DOHH2 (cell line): ENCODE data around the gene DMAC2.

Experiments used
- H3F3A ChIP-seq: fragments of 200-600 bp; sonication (generic), shearing (Covaris generic); 2 replicates; pipeline ENCODE4 v1.6.0; 2016; ENCODE audit warnings: antibody characterized with exemption, mild to moderate bottlenecking; ENCODE audit not compliant: control insufficient read depth, insufficient read depth
- H3K27ac ChIP-seq: fragments of 200-600 bp; sonication (generic); 2 replicates; pipeline ENCODE4 v1.5.1; 2014; ENCODE audit warnings: low read depth, mild to moderate bottlenecking, low read length, moderate library complexity
- H3K27me3 ChIP-seq: fragments of 200-600 bp; sonication (generic); 2 replicates; pipeline ENCODE4 v1.6.1; 2014; ENCODE audit warnings: mild to moderate bottlenecking, low read length, mixed read lengths; ENCODE audit not compliant: control insufficient read depth
- H3K36me3 ChIP-seq: fragments of 200-600 bp; sonication (generic); 2 replicates; pipeline ENCODE4 v1.6.1; 2014; ENCODE audit warnings: mild to moderate bottlenecking, low read length, moderate library complexity, mixed read lengths; ENCODE audit not compliant: control insufficient read depth
- H3K4me1 ChIP-seq: fragments of 200-600 bp; sonication (generic); 2 replicates; pipeline ENCODE4 v1.6.1; 2014; ENCODE audit warnings: mild to moderate bottlenecking, low read length, mixed read lengths; ENCODE audit not compliant: control insufficient read depth
- H3K4me2 ChIP-seq: fragments of 200-600 bp; sonication (generic); 2 replicates; pipeline ENCODE4 v1.6.0; 2014; ENCODE audit warnings: mild to moderate bottlenecking, low read length, moderate library complexity
- H3K4me3 ChIP-seq: fragments of 200-600 bp; sonication (generic); 2 replicates; pipeline ENCODE4 v1.5.1; 2014; ENCODE audit warnings: mild to moderate bottlenecking, low read length, mixed read lengths
- H3K79me2 ChIP-seq: fragments of 200-600 bp; sonication (generic); 2 replicates; pipeline ENCODE4 v1.6.1; 2014; ENCODE audit warnings: mild to moderate bottlenecking, low read length, mixed read lengths; ENCODE audit not compliant: control insufficient read depth
- H3K9me2 ChIP-seq: fragments of 200-600 bp; sonication (generic); replicated peaks from 2 replicates; pipeline ENCODE4 v1.6.1; 2014; ENCODE audit warnings: mild to moderate bottlenecking, low read length, mixed read lengths; ENCODE audit not compliant: control insufficient read depth
- H3K9me3 ChIP-seq: fragments of 200-600 bp; sonication (generic); 2 replicates; pipeline ENCODE4 v1.6.1; 2014; ENCODE audit warnings: antibody characterized with exemption, low read length, mixed read lengths; ENCODE audit not compliant: control insufficient read depth, insufficient read depth
- H4K20me1 ChIP-seq: fragments of 200-600 bp; sonication (generic); 2 replicates; pipeline ENCODE4 v1.6.0; 2014; ENCODE audit warnings: low read depth, mild to moderate bottlenecking, antibody characterized with exemption, low read length, moderate library complexity; ENCODE audit not compliant: control insufficient read depth, insufficient read depth
- EZH2phosphoT487 ChIP-seq: fragments of 200-600 bp; sonication (generic); IDR thresholded peaks from 2 replicates; pipeline ENCODE4 v1.6.1; 2017; ENCODE audit warnings: borderline replicate concordance, mild to moderate bottlenecking, antibody characterized with exemption, low read length, moderate library complexity, mixed read lengths
- TF ChIP-seq, protein P1 (sequence below): fragments of 200-600 bp; sonication (generic); IDR thresholded peaks from one replicate; pipeline ENCODE4 v1.5.1; 2014; ENCODE audit warnings: antibody characterized with exemption, mild to moderate bottlenecking, low read depth, low read length; ENCODE audit not compliant: poor library complexity, severe bottlenecking

DMAC2 gene

DNA sequence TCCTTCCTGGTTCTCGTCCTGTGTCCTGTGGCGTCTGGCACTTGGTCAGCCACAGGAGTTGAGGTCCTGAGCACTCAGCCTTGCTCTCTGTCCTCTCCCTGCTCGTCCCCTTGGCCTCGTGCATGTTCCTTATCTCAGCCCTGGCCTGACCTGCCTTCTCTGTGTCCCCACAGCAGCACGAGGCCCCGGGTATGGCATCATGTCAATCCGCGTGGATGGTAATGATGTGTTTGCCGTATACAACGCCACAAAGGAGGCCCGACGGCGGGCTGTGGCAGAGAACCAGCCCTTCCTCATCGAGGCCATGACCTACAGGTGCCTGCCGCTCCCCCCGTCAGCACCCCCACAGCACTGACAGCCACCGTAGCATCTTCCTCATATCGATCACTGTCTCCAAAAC lies 17.3 kb downstream of the DMAC2 start:
- H4K20me1 ChIP-seq = no peaks in the 10 kb centered on the region
- H3K4me1 ChIP-seq = peaks cover 4% of the 10 kb centered on the region; the same call in 1 of the 2 replicates
- H3F3A ChIP-seq = no peaks in the 10 kb centered on the region
- no peaks in the 10 kb centered on the region for H3K79me2 ChIP-seq
- H3K36me3 ChIP-seq = peaks cover 13% of the 10 kb centered on the region; the same call in 1 of the 2 replicates
- no peak overlapping the region for H3K27ac ChIP-seq
- H3K9me2 ChIP-seq = no peaks in the 10 kb centered on the region
- H3K4me2 ChIP-seq = no peak overlapping the region
- H3K4me3 ChIP-seq = no peak overlapping the region
- no peaks in the 10 kb centered on the region for H3K27me3 ChIP-seq
- no peak for TF ChIP-seq EZH2phosphoT487
- TF ChIP-seq, protein P1, sequence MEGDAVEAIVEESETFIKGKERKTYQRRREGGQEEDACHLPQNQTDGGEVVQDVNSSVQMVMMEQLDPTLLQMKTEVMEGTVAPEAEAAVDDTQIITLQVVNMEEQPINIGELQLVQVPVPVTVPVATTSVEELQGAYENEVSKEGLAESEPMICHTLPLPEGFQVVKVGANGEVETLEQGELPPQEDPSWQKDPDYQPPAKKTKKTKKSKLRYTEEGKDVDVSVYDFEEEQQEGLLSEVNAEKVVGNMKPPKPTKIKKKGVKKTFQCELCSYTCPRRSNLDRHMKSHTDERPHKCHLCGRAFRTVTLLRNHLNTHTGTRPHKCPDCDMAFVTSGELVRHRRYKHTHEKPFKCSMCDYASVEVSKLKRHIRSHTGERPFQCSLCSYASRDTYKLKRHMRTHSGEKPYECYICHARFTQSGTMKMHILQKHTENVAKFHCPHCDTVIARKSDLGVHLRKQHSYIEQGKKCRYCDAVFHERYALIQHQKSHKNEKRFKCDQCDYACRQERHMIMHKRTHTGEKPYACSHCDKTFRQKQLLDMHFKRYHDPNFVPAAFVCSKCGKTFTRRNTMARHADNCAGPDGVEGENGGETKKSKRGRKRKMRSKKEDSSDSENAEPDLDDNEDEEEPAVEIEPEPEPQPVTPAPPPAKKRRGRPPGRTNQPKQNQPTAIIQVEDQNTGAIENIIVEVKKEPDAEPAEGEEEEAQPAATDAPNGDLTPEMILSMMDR = no peak
- no peaks in the 10 kb centered on the region for H3K9me3 ChIP-seq

DNA sequence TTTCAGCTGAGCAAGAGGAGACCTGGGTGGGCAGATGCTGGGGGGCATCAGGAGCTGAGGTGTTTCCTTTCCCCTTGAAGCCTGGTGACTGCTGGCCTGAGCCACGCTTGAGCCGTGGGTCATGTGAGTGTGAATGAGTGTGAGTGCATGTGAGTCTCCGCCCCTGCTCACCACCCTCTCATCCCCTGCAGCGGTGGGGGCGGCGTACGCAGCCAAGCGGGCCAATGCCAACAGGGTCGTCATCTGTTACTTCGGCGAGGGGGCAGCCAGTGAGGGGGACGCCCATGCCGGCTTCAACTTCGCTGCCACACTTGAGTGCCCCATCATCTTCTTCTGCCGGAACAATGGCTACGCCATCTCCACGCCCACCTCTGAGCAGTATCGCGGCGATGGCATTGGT lies 17.7 kb downstream of the DMAC2 start:
- Histone ChIP-seq H3K4me3 (no peak overlapping the region), H4K20me1 (no peaks in the 10 kb centered on the region), H3K27ac (no peak overlapping the region), H3K4me1 (peaks cover under 1% of the 10 kb centered on the region; the same call in 1 of the 2 replicates), H3K4me2 (no peak overlapping the region), H3F3A (no peaks in the 10 kb centered on the region), H3K79me2 (no peaks in the 10 kb centered on the region), H3K9me2 (no peaks in the 10 kb centered on the region), H3K9me3 (no peaks in the 10 kb centered on the region), H3K36me3 (peaks cover 13% of the 10 kb centered on the region; the same call in 1 of the 2 replicates), H3K27me3 (no peaks in the 10 kb centered on the region)
- TF ChIP-seq EZH2phosphoT487 = no peak
- TF ChIP-seq, protein P1 = no peak

DNA sequence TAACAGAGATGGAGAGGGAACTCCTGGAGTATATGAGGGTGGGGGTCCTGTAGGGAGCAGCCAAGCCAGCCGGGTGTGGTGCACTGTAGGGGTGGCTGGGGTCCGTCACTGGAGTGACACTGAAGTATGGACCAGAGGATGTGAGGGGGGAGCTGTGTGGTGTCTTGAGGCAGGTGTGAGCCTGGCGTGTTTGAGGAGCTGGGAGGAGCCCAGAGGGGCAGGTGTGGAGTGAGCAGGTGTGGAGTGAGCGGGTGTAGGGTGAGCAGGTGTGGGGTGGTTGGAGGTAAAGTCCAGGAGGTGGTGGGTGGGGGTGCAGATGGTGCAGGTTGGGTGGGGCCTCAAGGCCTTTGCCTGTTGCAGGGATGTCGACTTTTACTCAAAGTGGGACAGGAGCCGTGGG lies 18.4 kb downstream of the DMAC2 start:
- TF ChIP-seq EZH2phosphoT487 = no peak
- TF ChIP-seq, protein P1 = no peak
- Histone ChIP-seq H3F3A (no peaks in the 10 kb centered on the region), H3K27ac (no peak overlapping the region), H3K9me2 (no peaks in the 10 kb centered on the region), H3K4me2 (no peak overlapping the region), H4K20me1 (no peaks in the 10 kb centered on the region), H3K4me3 (no peak overlapping the region), H3K9me3 (no peaks in the 10 kb centered on the region), H3K27me3 (no peaks in the 10 kb centered on the region), H3K79me2 (no peaks in the 10 kb centered on the region), H3K36me3 (peaks cover 13% of the 10 kb centered on the region; the same call in 1 of the 2 replicates), H3K4me1 (no peaks in the 10 kb centered on the region)
